Fibroblast of skin of scalp (primary cell): ENCODE results near the gene AMBRA1.
"Not testable (repeated sequence)": the region's sequence is repeated elsewhere in the genome, so short reads cannot be mapped to it uniquely, and the experiment has no call there.

Experiments
- DNase-seq: peaks from one replicate; pipeline ENCODE4 v3.0.0-alpha.2; 2013

The AMBRA1 gene

DNA sequence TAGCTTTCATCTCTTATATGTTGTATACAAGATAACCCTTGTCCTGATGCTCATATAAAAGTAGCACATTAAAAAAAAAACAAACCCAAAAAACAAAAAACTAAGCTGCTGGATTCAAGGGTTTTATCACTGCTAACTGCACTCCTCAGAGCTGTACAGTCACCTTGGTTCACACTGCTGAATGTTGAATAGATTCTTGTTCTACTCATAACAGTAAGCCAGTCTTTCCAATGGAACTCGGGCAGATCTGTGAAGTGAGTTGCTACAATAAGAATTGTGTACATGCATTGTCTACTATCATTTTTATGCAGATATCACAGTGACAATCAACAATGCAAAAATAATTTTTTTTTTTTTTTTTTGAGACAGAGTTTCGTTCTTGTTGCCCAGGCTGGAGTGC lies 18.5 kb upstream of the AMBRA1 start:
- no peak for DNase-seq

DNA sequence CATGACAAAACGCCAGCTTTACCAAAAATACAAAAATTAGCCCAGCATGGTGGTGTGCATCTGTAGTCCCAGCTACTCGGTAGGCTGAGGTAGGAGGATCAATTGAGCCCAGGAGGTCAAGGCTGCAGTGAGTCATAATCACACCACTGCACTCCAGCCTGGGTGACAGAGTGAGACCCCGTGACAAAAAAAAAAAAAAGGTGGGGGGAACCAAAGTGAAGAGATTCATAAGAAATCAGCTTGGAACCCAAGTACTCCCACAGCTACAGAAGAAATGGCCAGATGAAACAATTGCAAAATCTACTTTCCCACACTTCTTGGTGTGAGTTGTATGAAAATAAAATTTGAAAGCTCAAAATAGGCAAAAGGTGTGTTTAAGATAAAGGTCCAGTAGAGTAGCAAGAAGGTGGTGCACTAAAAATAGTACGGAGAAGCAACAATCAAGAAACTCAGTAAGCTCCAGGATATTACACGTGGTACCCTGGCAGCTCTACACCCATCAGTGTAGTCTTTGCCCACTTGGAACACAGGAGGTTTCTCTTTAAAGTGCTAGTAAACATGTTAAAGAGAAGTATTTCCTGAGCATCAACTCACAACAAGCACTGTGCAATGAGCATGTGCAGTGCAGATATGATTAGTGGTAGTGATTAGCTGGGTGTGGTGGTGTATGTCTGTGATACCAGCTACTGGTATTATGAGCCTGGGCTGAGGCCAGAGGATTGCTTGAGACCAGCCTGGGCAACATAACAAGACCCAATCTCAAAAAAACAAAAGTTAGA lies 17.9 kb upstream of the AMBRA1 start:
- DNase-seq = no peak

DNA sequence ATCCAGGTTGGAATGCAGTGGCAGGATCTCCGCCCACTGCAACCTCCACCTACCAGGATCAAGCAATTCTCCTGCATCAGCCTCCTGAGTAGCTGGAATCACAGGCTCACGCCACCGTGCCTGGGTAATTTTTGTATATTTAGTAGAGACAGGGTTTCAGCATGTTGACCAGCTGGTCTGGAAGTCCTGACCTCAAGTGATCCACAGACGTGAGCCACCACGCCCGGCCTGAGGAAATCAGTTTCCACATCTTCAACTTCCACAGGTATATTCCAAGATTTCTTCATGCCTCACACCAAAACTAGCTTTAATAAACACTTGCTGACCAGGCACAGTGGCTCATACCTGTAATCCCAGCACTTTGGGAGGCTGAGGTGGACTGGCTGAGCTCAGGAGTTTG lies 15.6 kb upstream of the AMBRA1 start:
- DNase-seq = no peak

DNA sequence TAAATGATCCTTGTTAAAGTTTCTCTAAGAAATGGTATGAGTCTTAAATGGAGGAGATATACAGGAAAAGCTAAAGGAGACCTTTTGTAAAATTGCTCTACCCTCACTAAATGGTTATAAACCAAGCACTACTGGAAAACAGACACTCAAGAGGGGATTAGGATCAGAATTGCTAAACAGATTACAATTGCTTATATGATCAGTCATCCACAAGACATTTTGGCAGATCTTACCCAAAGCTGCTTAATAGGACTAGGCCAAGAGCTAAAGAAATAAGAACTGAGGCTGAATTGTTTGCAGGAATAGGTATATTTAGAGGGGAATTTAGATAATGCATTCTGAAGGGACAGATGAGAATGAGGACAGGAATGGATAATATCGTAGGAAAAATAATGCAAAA lies 13.7 kb upstream of the AMBRA1 start:
- no peak for DNase-seq

DNA sequence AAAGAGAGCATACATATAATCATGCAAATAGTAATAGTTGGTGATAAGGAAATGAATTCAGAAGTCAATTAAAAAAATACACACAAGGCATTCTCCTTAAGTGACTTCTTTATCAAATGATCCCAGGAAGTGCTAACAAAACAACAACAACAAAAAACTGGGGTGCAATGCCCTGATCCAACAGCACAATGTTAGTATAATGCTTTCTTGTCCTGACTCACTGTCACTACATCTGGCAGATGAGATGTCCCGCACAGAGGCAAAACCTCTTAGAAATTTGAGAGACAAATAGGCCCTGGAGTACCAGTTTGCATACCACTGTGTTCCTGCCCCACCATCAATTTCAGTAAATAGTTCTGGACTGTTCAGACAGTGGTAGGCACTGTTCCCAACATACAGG lies 11.0 kb upstream of the AMBRA1 start:
- no peak for DNase-seq

DNA sequence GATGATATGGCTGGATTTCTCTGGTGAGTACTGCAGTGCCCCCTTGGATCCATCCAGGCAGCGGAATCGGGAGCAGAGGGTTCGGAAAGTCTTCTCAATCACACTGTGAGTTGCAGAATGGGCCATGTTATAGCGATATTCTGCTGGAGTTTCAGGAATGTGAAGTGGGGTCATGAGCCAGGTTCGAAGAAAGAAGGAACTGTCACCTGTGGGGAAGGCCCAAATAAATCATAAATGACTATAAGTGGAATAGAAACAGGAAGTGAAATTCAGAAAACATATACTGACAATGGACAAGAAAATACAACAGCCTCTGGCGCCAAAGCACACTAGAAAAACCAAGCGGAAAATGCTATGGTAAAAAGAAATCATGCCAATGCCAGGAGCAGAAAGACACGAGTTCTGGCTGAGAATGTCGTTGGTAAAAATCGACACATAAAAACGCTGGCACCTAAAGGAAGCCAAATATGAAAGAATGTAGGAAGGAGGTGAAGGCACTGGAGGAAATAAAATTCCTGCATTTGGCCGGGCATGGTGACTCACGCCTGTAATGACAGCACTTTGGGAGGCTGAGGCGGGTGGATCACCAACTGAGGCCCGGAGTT lies 10.0 kb upstream of the AMBRA1 start:
- no peak for DNase-seq

DNA sequence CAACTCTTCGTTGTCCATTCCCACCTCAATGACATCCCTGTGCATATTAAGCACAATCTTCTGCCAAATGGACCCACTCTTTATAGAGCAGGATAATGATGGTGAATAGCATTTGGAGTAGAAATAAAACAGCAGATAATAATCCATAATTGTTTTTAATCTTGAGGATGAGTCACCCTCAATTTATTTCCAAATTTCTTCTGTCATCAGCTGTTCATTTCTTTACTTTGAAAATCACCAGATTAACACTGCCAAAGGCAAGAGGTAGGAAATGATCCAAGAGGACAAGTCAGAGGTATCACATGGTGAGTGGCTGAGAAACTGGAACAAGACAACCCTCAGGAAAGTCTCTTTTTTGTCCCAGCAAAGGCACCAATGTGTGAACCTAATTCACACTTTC lies 7.3 kb upstream of the AMBRA1 start:
- DNase-seq = no peak

DNA sequence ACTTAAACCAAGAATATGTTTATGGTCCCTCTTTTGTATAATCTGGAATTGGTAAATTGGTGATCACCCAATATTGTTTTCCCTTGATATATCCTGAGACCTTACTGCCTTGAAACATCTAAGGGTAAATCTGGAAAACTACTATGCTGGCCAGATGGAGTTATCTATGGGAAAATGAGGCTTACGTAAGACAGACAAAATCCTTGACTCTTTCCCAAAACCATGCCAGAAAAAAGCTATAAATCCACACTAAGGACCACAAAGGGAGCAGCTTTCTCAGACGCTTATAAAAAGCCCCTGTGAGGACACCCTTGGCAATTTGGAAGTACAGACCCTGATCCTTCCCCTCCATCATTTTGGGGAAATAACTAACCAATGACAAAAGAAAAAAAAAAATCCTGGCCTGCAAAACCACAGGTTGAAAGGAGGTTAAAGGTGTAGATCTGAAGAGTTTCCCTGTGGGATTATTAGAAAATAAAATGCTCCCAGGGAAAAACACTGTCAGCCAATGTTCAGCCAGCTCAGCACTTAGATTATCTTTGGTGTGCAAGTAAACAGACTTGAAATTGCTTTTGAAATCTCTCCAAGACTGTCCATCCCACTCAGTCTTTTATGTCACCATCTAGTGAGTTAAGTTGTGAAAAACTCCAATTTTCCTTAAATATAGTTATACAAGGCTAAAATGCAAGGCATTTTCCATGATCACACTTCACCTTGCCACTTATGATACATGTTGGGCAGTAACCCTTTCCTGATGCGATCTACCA lies 6.6 kb upstream of the AMBRA1 start:
- no peak for DNase-seq

DNA sequence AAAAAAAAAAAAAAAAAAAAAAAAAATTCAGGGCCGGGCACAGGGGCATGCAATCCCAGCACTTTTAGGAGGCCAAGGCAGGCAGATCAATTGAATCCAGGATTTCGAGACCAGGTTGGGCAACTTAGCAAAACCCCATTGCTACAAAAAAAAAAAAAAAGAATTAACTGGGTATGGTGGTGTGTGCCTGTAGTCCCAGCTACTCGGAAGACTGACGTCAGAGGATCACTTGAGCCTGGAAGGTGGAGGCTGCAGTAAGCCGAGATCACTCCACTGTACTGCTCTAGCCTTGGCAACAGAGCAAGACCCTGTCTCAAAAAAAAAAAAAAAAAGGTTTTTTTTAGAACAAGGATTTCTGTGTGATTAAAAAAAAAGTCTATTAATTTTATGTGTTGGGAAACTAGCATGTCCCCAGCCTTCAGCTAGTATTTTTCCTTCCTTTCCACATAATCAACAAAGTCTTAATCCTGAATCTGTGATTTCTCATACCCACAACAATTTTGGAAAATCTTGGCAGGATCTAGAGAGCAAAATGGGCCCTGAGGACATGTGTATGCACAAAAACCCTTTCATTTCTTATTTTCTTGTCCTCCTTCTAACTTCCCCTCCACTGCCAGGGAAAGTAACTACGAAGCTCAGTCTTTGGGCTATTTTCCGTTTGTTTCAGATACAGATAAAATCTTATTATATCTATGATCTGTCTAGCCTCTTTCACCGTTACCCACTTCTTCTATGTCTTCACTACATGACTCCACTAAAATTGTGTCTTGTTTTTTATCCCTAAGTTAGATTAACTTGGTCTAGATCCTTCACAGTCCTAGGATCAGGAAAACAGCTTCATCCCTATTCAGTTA lies 5.7 kb upstream of the AMBRA1 start:
- DNase-seq = no peak

DNA sequence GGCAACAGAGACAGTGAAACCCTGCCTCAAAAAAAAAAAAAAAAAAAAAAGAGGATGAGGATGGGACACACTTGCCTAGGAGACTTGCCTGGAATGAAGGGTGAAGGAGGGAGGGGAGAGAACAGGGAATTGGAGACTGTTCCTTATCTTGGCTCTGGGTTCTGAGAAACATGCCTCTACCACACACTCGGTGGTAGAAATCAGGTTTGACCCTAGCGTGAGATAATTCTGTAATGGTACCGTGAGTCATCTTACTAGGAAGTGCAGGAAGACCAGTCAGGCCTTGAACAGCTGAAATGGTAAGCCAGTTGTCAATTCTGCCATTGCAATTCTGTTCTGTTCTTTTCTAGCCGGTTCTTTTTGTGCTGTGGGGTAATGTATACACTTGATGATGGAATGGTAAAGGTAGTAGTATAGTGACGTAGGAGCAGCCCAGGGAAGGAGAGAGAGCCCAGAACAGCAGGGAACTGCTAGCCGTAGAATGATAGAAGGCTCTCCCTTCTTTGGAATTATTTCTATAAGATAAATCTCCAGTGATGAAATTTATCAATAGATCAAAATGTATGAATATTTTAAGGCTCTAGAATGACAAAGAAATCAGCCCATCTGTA lies 3.9 kb upstream of the AMBRA1 start:
- no peak for DNase-seq

DNA sequence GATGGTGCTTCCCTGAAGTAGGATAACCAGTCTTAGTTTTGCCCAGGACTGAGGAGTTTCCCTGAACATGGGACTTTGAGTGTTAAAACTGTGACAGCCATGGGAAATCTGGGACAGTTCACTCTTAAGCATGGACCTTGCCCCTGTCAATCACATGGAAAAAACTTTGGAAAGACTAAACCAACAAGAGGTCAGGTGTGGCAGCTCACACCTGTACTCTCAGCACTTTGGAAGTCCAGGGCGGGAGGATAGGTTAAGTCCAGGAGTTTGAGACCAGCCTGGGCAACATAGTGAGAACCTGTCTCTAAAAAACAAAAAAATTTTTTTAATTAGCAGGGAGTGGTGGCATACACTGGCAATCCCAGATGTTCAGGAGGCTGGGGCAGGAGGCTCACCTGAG lies 3.3 kb upstream of the AMBRA1 start:
- no peak for DNase-seq

DNA sequence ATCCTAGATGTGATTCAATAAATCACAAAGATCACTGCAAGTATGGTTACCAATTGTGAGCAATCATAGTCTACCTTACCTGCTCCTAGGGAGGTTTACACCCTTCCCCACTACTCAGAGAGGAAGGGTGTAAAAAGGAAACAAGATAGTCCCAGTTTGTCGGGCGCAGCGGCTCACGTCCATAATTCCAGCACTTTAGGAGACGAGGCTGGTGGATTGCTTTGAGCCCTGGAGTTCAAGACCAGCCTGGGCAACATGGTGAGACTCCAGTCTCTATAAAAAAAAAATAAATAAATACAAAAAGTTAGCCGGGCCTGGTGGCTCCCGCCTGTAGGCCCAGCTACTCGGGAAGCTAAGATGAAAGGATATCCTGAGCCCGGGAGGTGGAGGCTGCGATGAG lies 962 bp upstream of the AMBRA1 start:
- no peak for DNase-seq

DNA sequence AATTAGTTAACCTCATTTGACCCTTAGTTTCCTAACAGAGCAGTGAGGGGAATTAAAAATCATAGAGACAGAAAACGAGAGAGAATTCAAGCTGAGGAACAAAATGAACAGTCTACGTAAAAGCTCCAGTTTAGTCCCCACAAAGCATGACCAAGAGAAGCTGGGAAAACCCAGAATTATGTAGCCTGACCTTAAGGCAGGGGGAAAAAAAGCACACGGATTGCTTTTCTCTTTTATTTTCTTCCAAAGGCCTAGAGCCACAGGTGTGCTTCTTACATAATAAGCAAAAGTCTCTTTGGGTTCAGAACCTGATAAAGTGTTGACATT lies 514 bp upstream of the AMBRA1 start:
- DNase-seq = no peak

DNA sequence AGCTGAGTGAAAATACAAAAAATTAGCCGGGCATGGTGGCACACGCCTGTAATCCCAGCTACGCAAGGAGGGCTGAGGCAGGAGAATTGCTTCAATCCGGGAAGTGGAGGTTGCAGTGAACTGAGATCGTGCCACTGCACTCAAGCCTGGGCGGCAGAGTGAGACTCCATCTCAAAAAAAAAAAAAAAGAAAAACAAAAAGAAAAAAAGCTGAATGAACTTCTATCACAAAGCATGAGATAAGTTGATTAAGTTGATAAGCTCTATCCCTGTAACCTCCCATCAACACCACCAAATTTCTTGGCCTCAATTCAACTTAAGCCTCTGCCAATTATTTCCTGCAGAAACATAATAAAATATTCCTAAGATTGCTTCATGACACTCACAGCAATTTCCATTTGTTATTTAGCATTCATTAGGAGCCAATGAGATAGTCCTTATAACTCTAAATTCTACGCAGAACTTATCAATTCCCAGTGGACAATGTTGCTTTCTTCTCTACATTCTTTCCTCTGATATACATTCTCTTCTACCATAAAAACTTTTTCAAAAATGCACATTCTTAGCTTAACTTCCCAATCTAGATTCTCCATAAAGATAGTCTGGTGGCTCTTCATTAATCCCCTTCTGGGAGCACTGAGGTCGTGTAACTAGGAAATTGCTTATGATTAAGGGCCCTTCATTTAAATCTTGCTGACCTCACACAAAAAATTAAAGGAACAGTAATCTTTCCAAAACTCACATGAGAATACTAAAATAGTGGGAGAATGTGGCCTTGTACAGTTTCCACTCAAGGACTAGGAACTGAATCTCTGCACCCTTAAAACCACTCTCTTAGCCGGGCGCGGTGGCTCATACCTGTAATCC lies 2.9 kb downstream of the AMBRA1 start:
- no peak for DNase-seq

DNA sequence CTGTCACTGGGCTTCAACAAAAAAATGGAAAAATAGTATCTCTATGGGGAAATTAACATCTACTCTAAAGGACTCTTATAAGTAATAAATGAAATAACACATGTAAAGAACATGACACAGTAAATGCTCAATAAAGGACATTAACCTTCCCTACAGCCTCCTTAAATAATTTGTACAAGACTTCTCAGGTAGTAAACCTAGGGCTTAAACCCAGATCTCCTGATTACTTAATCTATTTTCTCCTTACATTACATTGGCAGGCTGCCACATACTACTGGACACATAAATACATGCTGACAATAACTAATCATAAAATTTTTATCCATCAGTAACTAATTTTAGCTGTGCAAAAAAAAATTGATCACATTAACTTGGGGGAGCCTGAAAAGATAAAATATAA lies 4.9 kb downstream of the AMBRA1 start:
- DNase-seq = no peak

DNA sequence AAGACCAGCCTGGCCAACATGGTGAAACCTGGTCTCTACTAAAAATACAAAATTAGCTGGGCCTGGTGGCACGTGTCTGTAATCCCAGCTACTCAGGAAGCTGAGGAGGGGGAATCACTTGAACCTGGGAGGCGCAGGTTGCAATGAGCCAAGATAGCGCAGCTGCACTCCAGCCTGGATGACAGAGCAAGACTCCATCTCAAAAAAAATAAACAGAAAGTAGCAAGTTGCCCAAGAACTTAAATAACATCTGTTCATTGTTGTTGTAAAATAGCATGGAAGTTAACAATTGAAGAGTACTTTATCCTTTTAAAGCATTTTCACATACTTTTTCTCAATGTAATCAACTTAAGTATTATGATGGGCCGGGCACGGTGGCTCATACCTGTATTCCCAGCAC lies 5.7 kb downstream of the AMBRA1 start:
- no peak for DNase-seq

DNA sequence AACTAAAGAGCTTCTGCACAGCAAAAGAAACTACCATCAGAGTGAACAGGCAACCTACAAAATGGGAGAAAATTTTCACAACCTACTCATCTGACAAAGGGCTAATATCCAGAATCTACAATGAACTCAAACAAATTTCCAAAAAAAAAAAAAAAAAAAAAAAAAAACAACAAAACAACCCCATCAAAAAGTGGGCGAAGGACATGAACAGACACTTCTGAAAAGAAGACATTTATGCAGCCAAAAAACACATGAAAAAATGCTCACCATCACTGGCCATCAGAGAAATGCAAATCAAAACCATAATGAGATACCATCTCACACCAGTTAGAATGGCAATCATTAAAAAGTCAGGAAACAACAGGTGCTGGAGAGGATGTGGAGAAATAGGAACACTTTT lies 10.3 kb downstream of the AMBRA1 start:
- not testable (repeated sequence) for DNase-seq

DNA sequence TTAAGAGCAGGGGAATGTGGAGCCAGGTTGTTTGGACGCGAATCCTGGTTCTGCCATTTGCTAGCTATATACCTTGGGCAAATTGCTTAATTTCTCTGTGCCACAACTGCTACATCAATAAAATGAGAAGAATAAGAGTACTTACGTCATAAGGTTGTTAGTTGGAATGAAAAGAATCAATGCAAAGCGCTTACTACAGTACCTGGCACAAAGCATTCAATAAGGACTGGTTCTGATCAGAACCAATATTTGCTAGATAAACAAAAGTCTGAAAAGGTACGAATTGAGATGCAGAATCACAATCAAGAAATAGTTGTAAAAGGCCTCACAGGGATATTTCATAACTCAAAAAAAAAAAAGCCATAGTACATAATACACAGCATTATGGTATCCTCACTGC lies 11.2 kb downstream of the AMBRA1 start:
- DNase-seq = no peak

DNA sequence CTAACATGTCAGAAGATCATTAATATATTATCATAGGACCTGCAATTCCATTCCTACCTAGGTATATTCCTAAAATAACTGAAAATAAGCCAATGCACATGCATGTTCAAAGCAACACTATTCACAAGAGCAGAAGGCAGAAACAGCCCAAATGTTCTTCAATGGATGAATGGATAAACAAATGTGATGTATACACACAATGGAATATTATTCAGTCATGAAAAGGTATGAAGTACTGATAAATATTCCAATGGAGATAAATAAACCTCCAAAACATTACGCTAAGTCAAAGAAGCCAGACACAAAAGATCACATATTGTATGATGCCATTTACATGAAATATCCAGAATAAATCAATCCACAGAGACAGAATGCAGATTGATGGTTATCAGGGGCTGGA lies 16.8 kb downstream of the AMBRA1 start:
- DNase-seq = no peak

DNA sequence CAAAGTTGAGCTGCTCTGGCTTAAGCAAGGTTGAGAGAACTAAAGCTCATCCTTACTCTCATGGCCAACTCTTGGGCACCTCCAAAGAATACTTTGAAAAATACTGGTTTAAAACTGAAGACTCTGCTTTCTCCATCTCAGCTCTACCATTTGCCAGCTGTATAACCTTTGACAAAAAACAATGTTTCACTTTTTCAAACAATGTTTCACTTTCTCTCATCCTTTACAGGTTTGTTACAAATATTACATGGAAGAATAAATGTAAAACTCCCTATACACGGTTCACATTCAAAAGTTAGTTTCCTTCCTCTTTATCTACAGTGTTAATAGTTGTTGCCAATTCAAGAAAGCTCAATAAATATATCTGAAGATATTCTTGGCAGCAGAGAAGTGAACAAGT lies 19.2 kb downstream of the AMBRA1 start:
- DNase-seq = no peak

DNA sequence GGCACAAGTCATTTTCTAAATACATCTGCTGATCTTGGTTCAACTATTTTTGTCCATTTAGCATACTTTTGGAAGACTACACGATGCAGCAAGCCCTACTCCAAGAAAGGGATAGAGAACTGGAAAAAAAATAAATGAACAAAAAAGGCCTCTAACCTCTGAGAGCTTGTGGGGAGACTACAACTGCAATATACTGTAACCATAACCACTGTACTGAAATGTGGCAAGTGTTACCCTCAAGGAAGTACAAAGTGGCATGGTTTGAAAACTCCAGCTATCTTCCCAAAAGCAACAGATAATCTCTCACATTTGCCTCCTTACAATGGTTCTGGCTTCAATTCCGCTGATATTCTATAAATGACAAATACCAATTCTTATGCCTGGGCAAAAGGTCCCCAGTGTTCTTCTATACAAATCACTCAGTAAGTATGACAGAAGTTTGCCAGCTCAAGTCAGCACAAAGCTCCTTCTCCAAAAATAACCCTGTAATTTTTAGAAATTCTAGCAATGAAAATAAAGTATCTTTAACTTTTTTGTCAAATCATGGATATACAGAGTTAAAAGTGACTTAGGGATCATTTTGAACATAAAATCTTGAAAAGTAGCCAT lies 22.9 kb downstream of the AMBRA1 start:
- no peak for DNase-seq
